Measurements from ENCODE around the gene KCTD13. TPM values are rescaled to one million over a fixed set of nuclear protein-coding genes. Genes with fewer than 3 reads are reported as not detected.

Gene KCTD13
- total and polyA plus RNA-seq, 2 donors from 2014 or later: 9.9 to 25.8 TPM

GRCh38 chr16:29927070-29927905 lies 1.3 kb upstream of the KCTD13 start:
- Histone ChIP-seq H3K4me1 (ENCODE audit: control insufficient read depth in 2 of 3, insufficient read depth in 2 of 3, low read depth in 1 of 3, low read length in 3 of 3) (peaks cover 4 to 14% (median 6%) of the 10 kb centered on the region in 3 donors), H3K9ac (ENCODE audit: low read length in 3 of 3) (peak overlapping the region; percentile 63 to 86 (median 68)), H3K9me3 (ENCODE audit: control insufficient read depth in 2 of 3, insufficient read depth in 1 of 3, low read length in 3 of 3) (no peaks in the 10 kb centered on the region), H3K4me3 (ENCODE audit: low read length in 3 of 3) (peak overlapping the region; percentile 68 to 82 (median 78)), H3K36me3 (ENCODE audit: control insufficient read depth in 2 of 3, insufficient read depth in 3 of 3, low read length in 3 of 3) (peaks cover 0 to 3% (median 0%) of the 10 kb centered on the region in 3 donors), H3K27me3 (ENCODE audit: control insufficient read depth, insufficient read depth, low read length) (no peaks in the 10 kb centered on the region), H3K27ac (ENCODE audit: low read depth in 2 of 2, low read length in 2 of 2) (peak overlapping the region in 1 of 2 donors; percentile 64)
- intact Hi-C loops (cut with DNase I): no loop called here
- no peak for FAIRE-seq
- TF ChIP-seq CTCF (IDR thresholded peaks at IDR 0.05; ENCODE audit: borderline replicate concordance, extremely low read depth, insufficient read depth): no peak
- DNase-seq: no peak

- peak overlapping the region; percentile 68 to 82 (median 78) for H3K4me3 ChIP-seq (ENCODE audit: low read length in 3 of 3)
- intact Hi-C loops (cut with DNase I): no loop called here
- H3K9me3 ChIP-seq (ENCODE audit: control insufficient read depth in 2 of 3, insufficient read depth in 1 of 3, low read length in 3 of 3): no peaks in the 10 kb centered on the region
- FAIRE-seq (no peak), DNase-seq (peak in 2 of 5 donors; percentile 47 to 61)
- peaks cover 4 to 14% (median 6%) of the 10 kb centered on the region in 3 donors for H3K4me1 ChIP-seq (ENCODE audit: control insufficient read depth in 2 of 3, insufficient read depth in 2 of 3, low read depth in 1 of 3, low read length in 3 of 3)
- no peak for TF ChIP-seq CTCF (IDR thresholded peaks at IDR 0.05; ENCODE audit: borderline replicate concordance, extremely low read depth, insufficient read depth)
- peak overlapping the region; percentile 63 to 86 (median 68) for H3K9ac ChIP-seq (ENCODE audit: low read length in 3 of 3)
- H3K27me3 ChIP-seq (ENCODE audit: control insufficient read depth, insufficient read depth, low read length): no peaks in the 10 kb centered on the region
- H3K36me3 ChIP-seq (ENCODE audit: control insufficient read depth in 2 of 3, insufficient read depth in 3 of 3, low read length in 3 of 3): peaks cover 0 to 3% (median 0%) of the 10 kb centered on the region in 3 donors
- H3K27ac ChIP-seq (ENCODE audit: low read depth in 2 of 2, low read length in 2 of 2): peak overlapping the region; percentile 64 to 84
Observed at GRCh38 chr16:29926711-29927052, 656 bp upstream of the KCTD13 start.

GRCh38 chr16:29925105-29925756 lies 795 bp downstream of the KCTD13 start:
- no peaks in the 10 kb centered on the region for H3K27me3 ChIP-seq (ENCODE audit: control insufficient read depth, insufficient read depth, low read length)
- no peaks in the 10 kb centered on the region for H3K9me3 ChIP-seq (ENCODE audit: control insufficient read depth in 2 of 3, insufficient read depth in 1 of 3, low read length in 3 of 3)
- FAIRE-seq (no peak), DNase-seq (peak in 1 of 5 donors; percentile 24)
- intact Hi-C loops (cut with DNase I): no loop called here
- peak overlapping the region; percentile 53 to 69 (median 54) for H3K9ac ChIP-seq (ENCODE audit: low read length in 3 of 3)
- peak overlapping the region; percentile 68 to 82 (median 78) for H3K4me3 ChIP-seq (ENCODE audit: low read length in 3 of 3)
- peak overlapping the region in 1 of 2 donors; percentile 22 for H3K27ac ChIP-seq (ENCODE audit: low read depth in 2 of 2, low read length in 2 of 2)
- H3K4me1 ChIP-seq (ENCODE audit: control insufficient read depth in 2 of 3, insufficient read depth in 2 of 3, low read depth in 1 of 3, low read length in 3 of 3): peaks cover 4 to 14% (median 6%) of the 10 kb centered on the region in 3 donors
- peaks cover 0 to 11% (median 5%) of the 10 kb centered on the region in 3 donors for H3K36me3 ChIP-seq (ENCODE audit: control insufficient read depth in 2 of 3, insufficient read depth in 3 of 3, low read length in 3 of 3)
- no peak for TF ChIP-seq CTCF (IDR thresholded peaks at IDR 0.05; ENCODE audit: borderline replicate concordance, extremely low read depth, insufficient read depth)
